Activated naive CD8-positive, alpha-beta T cell (primary cell): ENCODE measurements around the gene NIPBL.
A peak's percentile ranks its signal among the peaks of the same experiment; 100 is the strongest.
"Not testable (repeated sequence)": the region's sequence is repeated elsewhere in the genome, so short reads cannot be mapped to it uniquely, and the experiment has no call there.

Source experiments
- H3K27ac Mint-ChIP-seq: one replicate; pipeline ENCODE4 v1.8.0; 2021; ENCODE audit warnings: mixed read lengths
- H3K27me3 Mint-ChIP-seq: one replicate; pipeline ENCODE4 v1.8.0; 2021; ENCODE audit warnings: mixed read lengths
- H3K36me3 Mint-ChIP-seq: one replicate; pipeline ENCODE4 v1.8.0; 2021; ENCODE audit warnings: mixed read lengths
- H3K4me1 Mint-ChIP-seq: one replicate; pipeline ENCODE4 v1.8.0; 2021; ENCODE audit warnings: low read depth, mixed read lengths
- H3K4me3 Mint-ChIP-seq: one replicate; pipeline ENCODE4 v1.8.0; 2021; ENCODE audit warnings: mild to moderate bottlenecking, mixed read lengths
- H3K9me3 Mint-ChIP-seq: one replicate; pipeline ENCODE4 v1.8.0; 2021; ENCODE audit warnings: low read depth, mixed read lengths

Gene NIPBL

DNA sequence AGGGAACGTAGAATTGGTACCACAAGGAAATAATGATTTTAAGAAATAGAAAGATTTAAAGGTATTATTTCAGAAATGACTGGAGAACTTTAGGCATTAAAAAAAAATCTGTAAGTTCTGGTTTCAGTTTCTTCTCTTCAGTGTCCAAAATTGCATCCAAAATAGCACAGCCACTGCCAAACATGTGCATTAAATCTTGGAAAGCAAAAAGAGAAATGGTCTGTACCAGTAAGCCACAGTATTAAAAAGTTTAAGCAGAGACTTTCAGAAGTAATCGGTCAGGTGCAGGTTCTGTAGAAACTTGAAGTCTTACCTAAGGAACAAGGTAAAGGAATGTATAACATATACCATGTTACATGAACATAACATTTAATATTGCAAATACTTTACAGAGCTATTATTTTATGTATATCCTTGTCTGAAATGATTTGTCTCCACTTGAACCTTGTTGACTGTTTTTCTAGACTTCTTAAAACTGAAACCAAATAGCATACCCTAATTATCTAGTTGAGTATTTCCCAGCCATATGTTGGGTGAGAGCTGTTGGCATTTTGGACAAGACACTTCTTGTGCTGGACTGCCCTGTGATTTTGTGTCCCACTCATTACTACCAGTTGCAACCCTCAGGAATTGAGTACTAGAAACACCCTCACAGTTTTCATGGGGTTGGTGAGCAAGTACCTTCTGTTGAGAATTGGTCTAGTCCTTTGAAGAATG is 32.1 kb downstream of the NIPBL start:
- no peaks in the 10 kb centered on the region for H3K27me3 Mint-ChIP-seq
- H3K9me3 Mint-ChIP-seq = peaks cover 3% of the 10 kb centered on the region
- peaks cover 59% of the 10 kb centered on the region for H3K4me1 Mint-ChIP-seq
- H3K36me3 Mint-ChIP-seq = peaks cover 5% of the 10 kb centered on the region
- no peak overlapping the region for H3K4me3 Mint-ChIP-seq
- H3K27ac Mint-ChIP-seq = peak overlapping the region; percentile 16

DNA sequence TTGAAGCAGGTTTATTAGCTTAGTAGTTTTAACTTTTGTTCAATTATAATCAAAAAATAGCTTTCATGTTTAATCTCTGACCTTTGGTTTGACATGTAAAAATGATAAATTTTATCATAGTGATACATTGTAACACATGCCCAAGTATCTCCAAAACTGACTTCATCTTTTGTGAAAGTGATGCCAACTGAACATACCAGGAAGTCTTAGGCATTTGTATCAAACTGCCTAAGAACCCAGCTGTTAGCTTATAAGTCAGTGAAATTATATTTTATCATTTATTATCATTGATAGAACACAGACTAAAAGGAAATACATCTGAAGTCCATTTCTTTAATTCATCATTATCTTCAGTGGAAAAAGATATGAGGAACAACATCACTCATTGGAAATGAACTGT is 39.1 kb downstream of the NIPBL start:
- Mint-ChIP-seq H3K36me3 (peaks cover 9% of the 10 kb centered on the region), H3K4me3 (no peak overlapping the region), H3K27ac (no peak overlapping the region), H3K27me3 (no peaks in the 10 kb centered on the region), H3K9me3 (no peaks in the 10 kb centered on the region), H3K4me1 (peaks cover 54% of the 10 kb centered on the region)

DNA sequence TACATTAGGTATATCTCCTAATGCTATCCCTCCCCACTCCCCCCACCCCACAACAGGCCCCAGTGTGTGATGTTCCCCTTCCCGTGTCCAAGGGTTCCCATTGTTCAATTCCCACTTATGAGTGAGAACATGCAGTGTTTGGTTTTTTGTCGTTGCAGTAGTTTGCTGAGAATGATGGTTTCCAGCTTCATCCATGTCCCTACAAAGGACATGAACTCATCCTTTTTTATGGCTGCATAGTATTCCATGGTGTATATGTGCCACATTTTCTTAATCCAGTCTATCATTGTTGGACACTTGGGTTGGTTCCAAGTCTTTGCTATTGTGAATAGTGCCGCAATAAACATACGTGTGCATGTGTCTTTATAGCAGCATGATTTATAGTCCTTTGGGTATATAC is 40.0 kb downstream of the NIPBL start:
- H3K4me1 Mint-ChIP-seq = peaks cover 61% of the 10 kb centered on the region
- H3K27me3 Mint-ChIP-seq, H3K9me3 Mint-ChIP-seq, H3K4me3 Mint-ChIP-seq, H3K27ac Mint-ChIP-seq, H3K36me3 Mint-ChIP-seq: not testable (repeated sequence)

DNA sequence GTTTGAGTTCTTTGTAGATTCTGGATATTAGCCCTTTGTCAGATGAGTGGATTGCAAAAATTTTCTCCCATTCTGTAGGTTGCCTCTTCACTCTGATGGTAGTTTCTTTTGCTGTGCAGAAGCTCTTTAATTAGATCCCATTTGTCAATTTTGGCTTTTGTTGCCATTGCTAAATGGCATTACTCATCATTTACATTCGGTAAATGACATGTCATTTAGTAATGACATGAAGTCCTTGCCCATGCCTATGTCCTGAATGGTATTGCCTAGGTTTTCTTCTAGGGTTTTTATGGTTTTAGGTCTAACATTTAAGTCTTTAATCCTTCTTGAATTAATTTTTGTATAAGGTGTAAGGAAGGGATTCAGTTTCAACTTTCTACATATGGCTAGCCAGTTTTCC is 40.8 kb downstream of the NIPBL start:
- H3K27me3 Mint-ChIP-seq, H3K4me3 Mint-ChIP-seq, H3K36me3 Mint-ChIP-seq, H3K9me3 Mint-ChIP-seq, H3K27ac Mint-ChIP-seq: not testable (repeated sequence)
- H3K4me1 Mint-ChIP-seq = peaks cover 65% of the 10 kb centered on the region

DNA sequence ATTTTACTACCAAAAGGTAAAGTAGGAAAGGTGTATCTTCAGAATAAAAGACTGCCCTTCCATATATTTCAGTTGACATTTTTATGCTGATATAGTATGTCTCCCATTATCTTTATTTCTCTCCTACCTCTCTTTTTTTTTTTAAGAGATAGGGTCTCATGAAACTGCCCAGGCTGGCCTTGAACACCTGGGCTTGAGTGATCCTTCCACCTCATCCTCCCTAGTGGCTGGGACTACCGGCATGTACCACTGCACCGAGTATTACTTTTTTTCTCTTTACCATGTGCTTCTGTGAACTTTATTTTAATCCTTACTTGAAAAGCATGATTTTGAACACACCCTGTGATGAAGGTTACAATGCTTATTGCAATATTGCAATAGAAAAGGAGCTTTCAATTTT is 42.7 kb downstream of the NIPBL start:
- H3K27me3 Mint-ChIP-seq = no peaks in the 10 kb centered on the region

DNA sequence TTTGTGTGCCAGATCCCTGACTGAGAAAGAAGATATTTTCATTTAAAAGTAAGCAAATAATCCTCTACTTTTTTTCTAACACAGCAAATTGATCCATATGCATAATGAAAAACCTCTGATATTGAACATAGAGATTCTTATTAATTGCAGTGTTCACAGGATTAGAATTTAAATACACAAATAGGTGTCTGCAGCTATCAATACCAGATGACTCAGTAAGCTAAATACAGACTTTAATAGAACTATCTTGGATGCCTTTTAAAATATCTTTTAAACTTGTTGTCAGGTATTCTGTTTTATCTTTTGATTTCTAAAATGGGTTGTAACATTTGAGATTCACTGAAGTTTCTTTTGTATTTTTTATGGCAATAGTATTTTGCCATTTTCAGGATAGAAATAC is 43.1 kb downstream of the NIPBL start:
- Mint-ChIP-seq H3K9me3 (no peaks in the 10 kb centered on the region), H3K27ac (peak overlapping the region; percentile 37), H3K4me1 (peaks cover 60% of the 10 kb centered on the region), H3K36me3 (peaks cover 7% of the 10 kb centered on the region), H3K27me3 (no peaks in the 10 kb centered on the region), H3K4me3 (peak overlapping the region; percentile 8)

More for the DNA sequence above, 42.7 kb downstream of the NIPBL start:
- Mint-ChIP-seq H3K27ac (peak overlapping the region; percentile 37), H3K9me3 (no peaks in the 10 kb centered on the region), H3K36me3 (peaks cover 7% of the 10 kb centered on the region), H3K4me1 (peaks cover 59% of the 10 kb centered on the region), H3K4me3 (peak overlapping the region; percentile 8)

DNA sequence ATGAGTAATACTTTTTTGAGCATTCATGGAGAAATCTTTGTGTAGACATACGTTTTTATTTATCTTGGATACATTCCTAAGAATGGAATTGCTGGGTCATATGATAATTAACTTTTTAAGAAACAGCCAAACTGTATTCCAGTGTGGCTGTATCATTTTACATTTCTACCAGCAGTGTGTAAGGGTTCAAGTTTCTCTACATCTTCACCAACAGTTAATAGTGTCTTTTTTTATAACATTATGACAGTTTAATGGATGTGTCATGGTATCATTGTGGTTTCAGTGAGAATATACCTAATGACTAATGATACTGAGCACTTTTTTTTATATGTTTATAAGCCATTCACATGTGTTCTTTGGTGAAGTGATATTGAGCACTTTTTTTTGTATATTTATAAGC is 52.4 kb downstream of the NIPBL start:
- H3K36me3 Mint-ChIP-seq = peaks cover 3% of the 10 kb centered on the region
- peak overlapping the region; percentile 34 for H3K4me3 Mint-ChIP-seq
- peaks cover 84% of the 10 kb centered on the region for H3K4me1 Mint-ChIP-seq
- peak overlapping the region; percentile 70 for H3K27ac Mint-ChIP-seq
- H3K27me3 Mint-ChIP-seq = no peaks in the 10 kb centered on the region
- no peaks in the 10 kb centered on the region for H3K9me3 Mint-ChIP-seq

DNA sequence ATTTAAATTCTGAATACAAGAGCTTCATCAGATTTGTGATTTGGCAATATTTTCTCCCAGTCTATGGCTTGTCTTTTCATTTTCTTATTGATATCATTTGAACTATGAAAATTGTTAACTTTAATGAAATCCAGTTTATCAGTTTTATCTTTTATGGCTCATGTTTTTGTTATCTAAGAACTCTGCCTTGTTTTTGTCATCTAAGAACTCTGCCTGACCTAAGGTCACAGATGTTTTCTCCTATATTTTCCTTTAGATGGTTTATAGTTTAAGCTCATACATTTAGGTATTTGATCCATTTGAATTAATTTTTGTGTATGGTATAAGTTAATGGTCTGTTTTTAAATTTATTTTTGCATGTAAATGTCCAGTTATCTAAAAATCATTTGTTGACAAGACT is 52.9 kb downstream of the NIPBL start:
- peaks cover 85% of the 10 kb centered on the region for H3K4me1 Mint-ChIP-seq
- peaks cover 3% of the 10 kb centered on the region for H3K36me3 Mint-ChIP-seq
- H3K4me3 Mint-ChIP-seq = no peak overlapping the region
- no peaks in the 10 kb centered on the region for H3K9me3 Mint-ChIP-seq
- H3K27ac Mint-ChIP-seq = no peak overlapping the region
- no peaks in the 10 kb centered on the region for H3K27me3 Mint-ChIP-seq

DNA sequence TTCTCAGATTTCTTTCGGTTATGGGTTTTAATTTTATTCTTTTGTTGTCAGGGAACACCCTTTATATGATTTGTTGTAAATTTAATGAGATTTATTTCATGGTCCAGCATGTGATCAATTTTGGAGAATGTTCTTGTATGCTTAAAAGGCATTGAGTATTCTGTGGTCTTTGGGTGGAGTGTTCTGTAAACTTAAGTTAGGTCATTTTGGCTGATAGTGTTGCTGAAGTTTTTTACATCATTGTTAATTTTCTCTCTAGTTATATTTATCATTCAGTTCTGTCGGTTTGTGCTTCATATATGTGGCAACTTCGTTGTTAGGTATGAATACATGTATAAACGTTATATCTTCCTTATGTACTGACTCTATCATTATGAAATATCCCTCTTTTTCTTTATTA is 55.5 kb downstream of the NIPBL start:
- no peak overlapping the region for H3K4me3 Mint-ChIP-seq
- H3K27me3 Mint-ChIP-seq = no peaks in the 10 kb centered on the region
- no peaks in the 10 kb centered on the region for H3K9me3 Mint-ChIP-seq
- peaks cover 3% of the 10 kb centered on the region for H3K36me3 Mint-ChIP-seq
- H3K27ac Mint-ChIP-seq = no peak overlapping the region
- peaks cover 90% of the 10 kb centered on the region for H3K4me1 Mint-ChIP-seq

DNA sequence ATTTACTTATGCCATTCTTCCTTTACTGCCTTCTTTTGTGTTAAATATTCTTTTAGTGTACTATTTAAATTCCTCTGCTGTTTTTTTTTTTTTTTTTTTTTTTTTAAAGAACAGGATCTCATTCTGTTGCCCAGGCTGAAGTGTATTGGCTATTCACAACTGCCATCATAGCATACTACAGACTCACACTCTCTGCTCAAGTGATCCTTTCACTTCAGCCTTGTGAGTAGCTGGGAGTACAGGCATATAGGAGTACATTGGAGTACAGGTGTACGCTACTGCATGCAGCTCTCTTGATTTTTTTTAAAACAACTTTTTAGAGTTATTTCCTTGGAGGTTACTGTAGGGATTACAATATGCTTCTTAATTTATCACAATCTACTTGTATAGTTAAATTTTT is 56.1 kb downstream of the NIPBL start:
- Mint-ChIP-seq H3K4me3 (no peak overlapping the region), H3K27me3 (no peaks in the 10 kb centered on the region), H3K9me3 (no peaks in the 10 kb centered on the region), H3K4me1 (peaks cover 90% of the 10 kb centered on the region), H3K36me3 (peaks cover 3% of the 10 kb centered on the region), H3K27ac (no peak overlapping the region)

DNA sequence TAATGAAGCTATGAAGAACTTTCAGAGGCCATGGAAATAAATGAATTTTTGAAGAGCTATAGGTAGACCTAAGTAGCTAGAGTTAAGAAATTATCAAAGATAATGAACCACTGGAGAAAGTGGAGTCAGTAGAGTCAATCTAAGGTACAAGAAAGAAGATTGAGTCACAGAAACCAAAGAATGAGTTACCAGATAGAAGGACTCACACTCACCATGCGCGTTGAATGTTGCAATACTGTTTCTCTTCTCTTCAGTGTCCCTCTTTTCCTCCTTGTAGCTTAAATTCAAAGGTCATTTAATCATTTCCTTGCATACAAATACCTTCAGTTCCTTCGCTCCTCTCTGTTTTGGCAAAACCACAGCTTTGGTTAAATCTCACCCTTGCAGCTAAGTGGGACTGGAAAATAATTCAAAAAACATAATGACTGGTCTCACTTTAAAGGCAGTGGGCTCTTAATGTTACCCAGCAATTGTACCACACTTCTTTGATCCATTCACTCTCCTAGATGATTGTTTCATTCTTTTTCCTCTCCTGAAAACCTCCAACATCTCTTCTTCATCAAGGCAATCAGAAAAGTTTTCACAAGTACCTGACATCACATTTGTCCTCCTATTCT is 58.3 kb downstream of the NIPBL start:
- H3K27me3 Mint-ChIP-seq = no peaks in the 10 kb centered on the region
- peaks cover 3% of the 10 kb centered on the region for H3K36me3 Mint-ChIP-seq
- peak overlapping the region; percentile 19 for H3K27ac Mint-ChIP-seq
- no peaks in the 10 kb centered on the region for H3K9me3 Mint-ChIP-seq
- H3K4me3 Mint-ChIP-seq = peak overlapping the region; percentile 3
- H3K4me1 Mint-ChIP-seq = peaks cover 88% of the 10 kb centered on the region

DNA sequence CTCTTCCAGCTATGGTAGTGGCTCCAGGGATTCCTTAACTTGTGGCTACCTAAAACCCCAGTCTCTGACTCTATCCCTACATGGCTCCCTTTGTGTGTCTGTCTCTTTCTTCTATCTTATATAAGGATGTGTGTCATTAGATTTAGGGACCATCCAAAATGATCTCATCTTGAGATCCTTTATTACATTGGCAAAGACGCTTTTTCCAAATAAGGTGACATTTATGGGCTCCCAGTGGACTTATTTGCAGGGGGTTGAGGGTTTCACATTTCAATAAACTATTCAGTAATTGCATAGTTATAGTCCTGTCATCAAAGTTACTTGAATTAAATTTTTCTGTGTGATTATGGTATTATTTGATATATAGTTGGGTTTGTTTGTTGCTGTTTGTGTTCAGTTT is 59.2 kb downstream of the NIPBL start:
- H3K9me3 Mint-ChIP-seq = no peaks in the 10 kb centered on the region
- peak overlapping the region; percentile 2 for H3K27ac Mint-ChIP-seq
- H3K27me3 Mint-ChIP-seq = no peaks in the 10 kb centered on the region
- H3K36me3 Mint-ChIP-seq = peaks cover 3% of the 10 kb centered on the region
- peaks cover 86% of the 10 kb centered on the region for H3K4me1 Mint-ChIP-seq
- H3K4me3 Mint-ChIP-seq = no peak overlapping the region

DNA sequence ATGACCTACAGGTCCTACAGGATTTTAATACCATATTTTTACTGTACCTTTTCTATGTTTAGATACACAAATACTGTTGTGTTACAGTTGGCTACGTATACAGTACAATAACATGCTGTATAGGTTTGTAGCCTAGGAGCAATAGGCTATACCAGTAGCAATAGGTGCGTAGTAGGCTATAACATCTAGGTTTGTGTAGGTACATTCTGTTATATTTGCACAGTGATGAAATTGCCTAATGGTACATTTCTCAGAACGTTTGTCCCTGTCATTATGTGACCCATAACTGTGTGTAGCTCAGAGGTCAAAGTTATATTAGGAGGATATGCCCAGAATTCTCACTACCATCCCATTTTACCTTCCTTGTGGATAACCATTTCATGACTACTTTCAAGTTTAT is 59.7 kb downstream of the NIPBL start:
- no peaks in the 10 kb centered on the region for H3K9me3 Mint-ChIP-seq
- no peak overlapping the region for H3K4me3 Mint-ChIP-seq
- H3K27me3 Mint-ChIP-seq = no peaks in the 10 kb centered on the region
- peaks cover 3% of the 10 kb centered on the region for H3K36me3 Mint-ChIP-seq
- H3K27ac Mint-ChIP-seq = no peak overlapping the region
- peaks cover 87% of the 10 kb centered on the region for H3K4me1 Mint-ChIP-seq

DNA sequence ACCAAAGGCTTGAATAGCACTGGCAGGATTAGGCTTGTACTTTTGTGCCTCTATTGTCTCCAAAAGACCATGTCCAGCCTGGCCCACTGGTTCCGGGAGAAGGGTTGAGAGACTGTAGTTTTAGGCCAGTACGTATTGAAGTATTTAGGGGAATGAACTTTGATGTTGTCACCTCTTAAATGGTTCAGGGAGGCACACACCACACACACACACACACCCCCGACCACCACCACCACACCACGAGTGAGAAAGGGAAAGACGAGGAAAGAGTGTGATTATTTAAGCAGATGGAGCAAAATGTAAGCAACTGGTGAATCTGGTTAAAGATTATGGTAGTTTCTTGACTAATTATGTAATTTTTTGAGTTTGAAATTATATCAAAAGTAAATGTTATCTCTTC is 61.6 kb downstream of the NIPBL start:
- Mint-ChIP-seq H3K27me3 (no peaks in the 10 kb centered on the region), H3K36me3 (peaks cover 3% of the 10 kb centered on the region), H3K9me3 (no peaks in the 10 kb centered on the region), H3K4me1 (peaks cover 74% of the 10 kb centered on the region), H3K4me3 (no peak overlapping the region), H3K27ac (no peak overlapping the region)

DNA sequence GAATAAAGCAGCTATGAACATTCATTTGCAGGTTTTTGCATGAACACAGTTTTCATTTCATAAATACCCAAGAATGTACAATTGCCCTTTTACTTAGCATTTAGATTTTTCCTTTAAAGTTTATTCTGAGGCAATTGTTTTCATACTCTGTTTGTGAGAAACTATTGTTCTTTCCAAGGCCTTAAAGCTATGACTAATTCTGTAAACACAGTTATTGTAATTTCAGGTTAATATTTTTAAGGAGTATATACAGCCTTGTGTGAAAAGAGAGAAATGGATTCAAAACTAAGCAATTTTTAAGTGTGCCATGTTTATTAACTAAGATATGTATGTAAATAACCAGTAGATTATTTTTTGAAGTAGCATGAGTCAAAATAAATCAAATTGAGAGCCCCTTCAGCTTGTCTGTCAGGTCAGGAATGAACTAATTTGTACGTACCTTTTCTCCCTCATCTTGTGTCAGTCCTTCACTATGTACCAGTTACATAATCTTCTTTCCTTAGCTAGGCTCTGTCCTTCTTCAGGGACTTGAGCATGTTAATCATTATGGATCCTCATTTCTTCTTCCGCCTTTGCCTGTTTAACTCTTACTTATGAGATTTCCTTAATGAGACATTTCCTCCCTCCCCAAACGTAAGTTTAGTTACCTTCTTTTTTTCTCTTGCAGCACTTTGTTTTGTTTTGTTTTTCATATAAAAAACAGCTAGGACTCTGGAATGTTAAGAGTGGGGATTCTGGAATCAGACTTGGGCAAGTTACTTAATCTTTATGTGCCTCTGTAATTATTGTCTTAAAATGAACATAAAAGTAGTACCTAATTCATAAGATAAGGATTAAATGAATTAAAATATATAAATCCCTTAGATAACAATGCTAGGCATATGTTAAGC is 63.6 kb downstream of the NIPBL start:
- H3K4me3 Mint-ChIP-seq = no peak overlapping the region
- H3K27ac Mint-ChIP-seq = no peak overlapping the region
- H3K9me3 Mint-ChIP-seq = no peaks in the 10 kb centered on the region
- H3K4me1 Mint-ChIP-seq = peaks cover 75% of the 10 kb centered on the region
- H3K36me3 Mint-ChIP-seq = peaks cover 1% of the 10 kb centered on the region
- no peaks in the 10 kb centered on the region for H3K27me3 Mint-ChIP-seq
